CD4-positive, CD25-positive, alpha-beta regulatory T cell (primary cell): ENCODE results near the gene MVB12B. TPM values are rescaled to one million over a fixed set of nuclear protein-coding genes. Genes with fewer than 3 reads are reported as not detected.
A peak's percentile ranks its signal among the peaks of the same experiment; 100 is the strongest.

Experiments
- ATAC-seq, 2 donors: fragments of 150-1000 bp; cut with Tn5 transposase; one replicate each; pipeline ENCODE4 v1.10.0; 2021; ENCODE audit warnings: low read depth in 2 of 2, moderate number of reproducible peaks in 2 of 2, moderate library complexity in 1 of 2
- DNase-seq, 3 donors: peaks; one replicate each; pipeline versions ENCODE4 v3.0.0 to v3.0.0-alpha.2; 2012 to 2022; ENCODE audit warnings: mixed read lengths in 1 of 3
- H3K27ac ChIP-seq: one replicate; pipeline ENCODE4 v1.7.0; 2013; ENCODE audit warnings: mild to moderate bottlenecking, low read length; ENCODE audit not compliant: insufficient read depth, poor library complexity, severe bottlenecking
- H3K27me3 ChIP-seq: one replicate; pipeline ENCODE4 v1.7.0; 2013; ENCODE audit warnings: low read length; ENCODE audit not compliant: control insufficient read depth, insufficient read depth
- H3K36me3 ChIP-seq: one replicate; pipeline ENCODE4 v1.7.0; 2013; ENCODE audit warnings: mild to moderate bottlenecking, low read length, moderate library complexity; ENCODE audit not compliant: control insufficient read depth, insufficient read depth
- H3K4me1 ChIP-seq: 2 replicates; pipeline ENCODE4 v1.7.0; 2013; ENCODE audit warnings: mild to moderate bottlenecking, low read length; ENCODE audit not compliant: insufficient read depth, control insufficient read depth, poor library complexity, severe bottlenecking
- H3K4me3 ChIP-seq: one replicate; pipeline ENCODE4 v1.7.0; 2013; ENCODE audit warnings: low read depth, mild to moderate bottlenecking, low read length, moderate library complexity
- H3K9me3 ChIP-seq, 2 experiments: 1 replicate in 1 of 2; 2 replicates in 1 of 2; pipeline ENCODE4 v1.7.0; 2013; ENCODE audit warnings: low read length in 2 of 2, mild to moderate bottlenecking in 1 of 2, moderate library complexity in 1 of 2; ENCODE audit not compliant: control insufficient read depth in 2 of 2
- H3K27ac Mint-ChIP-seq, 3 donors: one replicate each; pipeline ENCODE4 v1.8.0; 2020 to 2022; ENCODE audit warnings: mild to moderate bottlenecking in 3 of 3, mixed read lengths in 3 of 3, moderate library complexity in 2 of 3
- H3K27me3 Mint-ChIP-seq: one replicate; pipeline ENCODE4 v1.8.0; 2022; ENCODE audit warnings: mild to moderate bottlenecking, mixed read lengths
- H3K36me3 Mint-ChIP-seq: one replicate; pipeline ENCODE4 v1.8.0; 2020; ENCODE audit warnings: mixed read lengths
- H3K4me1 Mint-ChIP-seq, 4 donors: one replicate each; pipeline ENCODE4 v1.8.0; 2020 to 2022; ENCODE audit warnings: mixed read lengths in 4 of 4, mild to moderate bottlenecking in 1 of 4
- H3K4me3 Mint-ChIP-seq, 4 donors: one replicate each; pipeline ENCODE4 v1.8.0; 2020 to 2022; ENCODE audit warnings: mild to moderate bottlenecking in 4 of 4, mixed read lengths in 4 of 4, moderate library complexity in 3 of 4
- H3K9me3 Mint-ChIP-seq, 7 donors: one replicate each; pipeline ENCODE4 v1.8.0; 2020 to 2022; ENCODE audit warnings: mixed read lengths in 7 of 7, mild to moderate bottlenecking in 3 of 7, moderate library complexity in 2 of 7
- polyA plus RNA-seq, 4 donors: library from polyadenylated mRNA; unstranded; fragments of 300-500 nt; fragmentation: Illumina TruSeq; gene quantifications; one replicate each; pipeline ENCODE4 v1.2.3, GENCODE V29; 2021
- total RNA-seq: library from RNA; stranded (reverse); gene quantifications from one replicate; pipeline ENCODE4 v1.2.3, GENCODE V29; 2022

MVB12B gene
- total and polyA plus RNA-seq, 5 donors from 2014 or later, result 0.60 to 5.1 (median 1.4) TPM

DNA sequence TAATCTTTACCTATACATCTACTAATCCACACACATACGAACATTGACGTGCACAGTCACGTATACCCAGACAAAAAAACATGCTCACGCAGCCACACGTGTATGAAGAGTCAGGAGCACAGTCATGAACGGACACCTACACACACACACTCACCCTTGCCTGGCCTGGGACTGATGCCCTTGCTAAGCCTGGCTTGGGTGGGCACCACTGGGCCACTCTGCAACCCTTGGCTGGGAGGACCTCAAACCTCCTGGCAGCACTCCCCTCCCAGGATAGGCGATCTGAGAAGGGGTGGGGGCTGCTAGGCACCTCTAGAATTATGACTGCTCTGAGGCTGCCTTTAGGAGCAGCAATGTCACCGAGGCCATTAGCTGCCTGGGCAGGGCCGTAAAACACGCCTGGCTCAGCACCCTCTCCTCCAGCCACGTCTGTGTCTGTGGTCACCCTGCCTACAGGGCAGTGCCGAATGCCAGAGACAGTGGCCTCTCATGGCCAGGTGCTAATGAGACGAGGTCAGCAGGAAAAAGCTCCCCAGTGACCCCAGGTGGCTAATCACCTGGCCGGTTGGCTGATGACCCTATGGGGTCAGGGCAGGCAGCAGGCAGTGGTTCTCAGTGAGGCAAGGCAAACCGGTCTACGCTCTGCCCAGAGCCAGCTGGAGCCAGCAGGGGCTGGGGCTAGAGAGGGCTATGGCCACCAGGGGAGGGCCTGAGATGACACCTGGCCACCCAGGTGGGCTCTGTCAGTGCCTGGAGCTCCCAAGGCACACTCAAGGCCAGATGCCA lies 33.7 kb upstream of the MVB12B start:
- H3K9me3 Mint-ChIP-seq, result peaks cover 0 to 3% (median 0%) of the 10 kb centered on the region in 7 donors
- H3K27me3 ChIP-seq, result no peaks in the 10 kb centered on the region
- no peaks in the 10 kb centered on the region for H3K4me1 Mint-ChIP-seq
- H3K27me3 Mint-ChIP-seq, result peaks cover 13% of the 10 kb centered on the region
- H3K4me3 ChIP-seq, result no peak overlapping the region
- DNase-seq (no peak), ATAC-seq (no peak)
- peak overlapping the region in 1 of 3 donors; percentile 45 for H3K27ac Mint-ChIP-seq
- H3K36me3 Mint-ChIP-seq, result no peaks in the 10 kb centered on the region
- H3K4me1 ChIP-seq, result no peaks in the 10 kb centered on the region
- H3K27ac ChIP-seq, result no peak overlapping the region
- H3K9me3 ChIP-seq, result no peaks in the 10 kb centered on the region
- H3K36me3 ChIP-seq, result no peaks in the 10 kb centered on the region
- H3K4me3 Mint-ChIP-seq, result no peak overlapping the region

GRCh38 chr9:126293522-126293889 lies 33.1 kb upstream of the MVB12B start:
- H3K27ac Mint-ChIP-seq, result no peak overlapping the region
- Histone ChIP-seq H3K4me1 (no peaks in the 10 kb centered on the region), H3K9me3 (no peaks in the 10 kb centered on the region), H3K27ac (no peak overlapping the region), H3K36me3 (no peaks in the 10 kb centered on the region), H3K4me3 (no peak overlapping the region), H3K27me3 (no peaks in the 10 kb centered on the region)
- peaks cover 13% of the 10 kb centered on the region for H3K27me3 Mint-ChIP-seq
- H3K9me3 Mint-ChIP-seq, result peaks cover 0 to 3% (median 0%) of the 10 kb centered on the region in 7 donors
- no peaks in the 10 kb centered on the region for H3K4me1 Mint-ChIP-seq
- ATAC-seq (no peak), DNase-seq (no peak)
- no peaks in the 10 kb centered on the region for H3K36me3 Mint-ChIP-seq
- no peak overlapping the region for H3K4me3 Mint-ChIP-seq

- Mint-ChIP-seq H3K9me3 (peaks cover 0 to 3% (median 0%) of the 10 kb centered on the region in 7 donors), H3K27me3 (peaks cover 5% of the 10 kb centered on the region), H3K4me3 (no peak overlapping the region), H3K36me3 (no peaks in the 10 kb centered on the region), H3K4me1 (no peaks in the 10 kb centered on the region), H3K27ac (peak overlapping the region in 1 of 3 donors; percentile 25)
- DNase-seq (no peak), ATAC-seq (no peak)
- H3K27me3 ChIP-seq, result no peaks in the 10 kb centered on the region
- no peaks in the 10 kb centered on the region for H3K36me3 ChIP-seq
- no peak overlapping the region for H3K27ac ChIP-seq
- H3K4me3 ChIP-seq, result no peak overlapping the region
- no peaks in the 10 kb centered on the region for H3K4me1 ChIP-seq
- H3K9me3 ChIP-seq, result no peaks in the 10 kb centered on the region
Measured at GRCh38 chr9:126294331-126295081, 32.1 kb upstream of the MVB12B start.

DNA sequence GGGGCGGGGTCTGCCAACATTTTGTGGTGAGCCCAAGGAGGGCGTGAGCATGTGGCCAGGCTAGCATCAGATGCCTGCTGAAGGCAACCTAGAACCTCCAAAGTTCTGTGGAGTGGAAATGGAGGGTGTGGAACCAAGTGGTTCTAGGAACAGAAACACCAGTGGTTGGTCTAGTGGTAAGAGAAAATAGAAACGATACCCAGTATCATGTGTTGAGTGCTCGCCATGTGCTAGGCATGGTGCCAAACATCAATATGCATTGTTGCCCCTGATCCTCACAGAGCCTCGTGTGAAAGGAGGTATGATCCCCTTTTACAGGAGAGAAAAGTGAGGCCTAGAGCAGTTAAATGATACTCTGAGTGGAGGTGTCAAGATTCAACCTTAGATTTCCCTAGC lies 31.5 kb upstream of the MVB12B start:
- Mint-ChIP-seq H3K9me3 (peaks cover 0 to 3% (median 0%) of the 10 kb centered on the region in 7 donors), H3K27me3 (peaks cover 5% of the 10 kb centered on the region), H3K27ac (peak overlapping the region in 1 of 3 donors; percentile 25), H3K4me1 (no peaks in the 10 kb centered on the region), H3K4me3 (no peak overlapping the region), H3K36me3 (no peaks in the 10 kb centered on the region)
- Histone ChIP-seq H3K27ac (no peak overlapping the region), H3K27me3 (no peaks in the 10 kb centered on the region), H3K4me3 (no peak overlapping the region), H3K9me3 (no peaks in the 10 kb centered on the region), H3K36me3 (no peaks in the 10 kb centered on the region), H3K4me1 (no peaks in the 10 kb centered on the region)
- no peak for DNase-seq
- no peak for ATAC-seq

- ATAC-seq, result no peak
- H3K4me1 Mint-ChIP-seq, result no peaks in the 10 kb centered on the region
- H3K9me3 Mint-ChIP-seq, result peaks cover 0 to 3% (median 0%) of the 10 kb centered on the region in 7 donors
- no peaks in the 10 kb centered on the region for H3K36me3 Mint-ChIP-seq
- H3K27me3 ChIP-seq, result no peaks in the 10 kb centered on the region
- H3K4me3 ChIP-seq, result no peak overlapping the region
- no peak overlapping the region for H3K27ac Mint-ChIP-seq
- no peaks in the 10 kb centered on the region for H3K9me3 ChIP-seq
- no peak overlapping the region for H3K4me3 Mint-ChIP-seq
- peaks cover 5% of the 10 kb centered on the region for H3K27me3 Mint-ChIP-seq
- no peak overlapping the region for H3K27ac ChIP-seq
- no peak for DNase-seq
- no peaks in the 10 kb centered on the region for H3K36me3 ChIP-seq
- no peaks in the 10 kb centered on the region for H3K4me1 ChIP-seq
Measured at GRCh38 chr9:126295516-126295915, 31.1 kb upstream of the MVB12B start.

- H3K9me3 ChIP-seq, result no peaks in the 10 kb centered on the region
- peaks cover 0 to 3% (median 0%) of the 10 kb centered on the region in 7 donors for H3K9me3 Mint-ChIP-seq
- no peak overlapping the region for H3K27ac ChIP-seq
- ATAC-seq (no peak), DNase-seq (no peak)
- H3K4me1 ChIP-seq, result no peaks in the 10 kb centered on the region
- H3K27ac Mint-ChIP-seq, result no peak overlapping the region
- no peaks in the 10 kb centered on the region for H3K27me3 ChIP-seq
- no peaks in the 10 kb centered on the region for H3K4me1 Mint-ChIP-seq
- no peaks in the 10 kb centered on the region for H3K36me3 Mint-ChIP-seq
- no peak overlapping the region for H3K4me3 ChIP-seq
- no peaks in the 10 kb centered on the region for H3K36me3 ChIP-seq
- H3K27me3 Mint-ChIP-seq, result peaks cover 5% of the 10 kb centered on the region
- no peak overlapping the region for H3K4me3 Mint-ChIP-seq
Measured at GRCh38 chr9:126295936-126296600, 30.6 kb upstream of the MVB12B start.

- Mint-ChIP-seq H3K27ac (no peak overlapping the region), H3K4me3 (no peak overlapping the region), H3K9me3 (peaks cover 0 to 3% (median 0%) of the 10 kb centered on the region in 7 donors), H3K36me3 (no peaks in the 10 kb centered on the region), H3K4me1 (no peaks in the 10 kb centered on the region), H3K27me3 (peaks cover 5% of the 10 kb centered on the region)
- no peak overlapping the region for H3K27ac ChIP-seq
- ATAC-seq (no peak), DNase-seq (no peak)
- no peaks in the 10 kb centered on the region for H3K4me1 ChIP-seq
- no peaks in the 10 kb centered on the region for H3K36me3 ChIP-seq
- no peaks in the 10 kb centered on the region for H3K27me3 ChIP-seq
- H3K9me3 ChIP-seq, result no peaks in the 10 kb centered on the region
- H3K4me3 ChIP-seq, result no peak overlapping the region
Measured at GRCh38 chr9:126296687-126297086, 29.9 kb upstream of the MVB12B start.
